ENCODE data around the gene MOB1B. TPM values are rescaled to one million over a fixed set of nuclear protein-coding genes. Genes with fewer than 3 reads are reported as not detected.

MOB1B gene
- total RNA-seq, 1 donor from 2014 or later: 13.0 TPM

GRCh38 chr4:70945046-70945445 lies 42.9 kb downstream of the MOB1B start:
- intact Hi-C loops (cut with DNase I): no loop called here
- H3K4me3 ChIP-seq: no peak overlapping the region
- no peak for TF ChIP-seq POLR2A (IDR thresholded peaks at IDR 0.05)
- no peak for TF ChIP-seq POLR2AphosphoS5 (IDR thresholded peaks at IDR 0.05; ENCODE audit: insufficient read depth in 1 of 2, low read depth in 1 of 2)
- no peak for TF ChIP-seq CTCF (IDR thresholded peaks at IDR 0.05)
- H3K27me3 ChIP-seq: no peaks in the 10 kb centered on the region
- H3K27ac ChIP-seq: no peak overlapping the region
- no peaks in the 10 kb centered on the region for H3K36me3 ChIP-seq
- no peak for DNase-seq (ENCODE audit: extremely low spot score in 2 of 2)
- no peaks in the 10 kb centered on the region for H3K9me3 ChIP-seq
- no peaks in the 10 kb centered on the region for H3K4me1 ChIP-seq

- no peaks in the 10 kb centered on the region for H3K36me3 ChIP-seq
- H3K4me1 ChIP-seq: no peaks in the 10 kb centered on the region
- no peaks in the 10 kb centered on the region for H3K27me3 ChIP-seq
- intact Hi-C loops (cut with DNase I): no loop called here
- no peak overlapping the region for H3K27ac ChIP-seq
- no peaks in the 10 kb centered on the region for H3K9me3 ChIP-seq
- no peak for DNase-seq (ENCODE audit: extremely low spot score in 2 of 2)
- no peak overlapping the region for H3K4me3 ChIP-seq
- TF ChIP-seq CTCF (IDR thresholded peaks at IDR 0.05) (no peak), POLR2A (IDR thresholded peaks at IDR 0.05) (no peak), POLR2AphosphoS5 (IDR thresholded peaks at IDR 0.05; ENCODE audit: insufficient read depth in 1 of 2, low read depth in 1 of 2) (no peak)
These were observed 43.4 kb downstream of the MOB1B start for GRCh38 chr4:70945452-70946055.

DNA sequence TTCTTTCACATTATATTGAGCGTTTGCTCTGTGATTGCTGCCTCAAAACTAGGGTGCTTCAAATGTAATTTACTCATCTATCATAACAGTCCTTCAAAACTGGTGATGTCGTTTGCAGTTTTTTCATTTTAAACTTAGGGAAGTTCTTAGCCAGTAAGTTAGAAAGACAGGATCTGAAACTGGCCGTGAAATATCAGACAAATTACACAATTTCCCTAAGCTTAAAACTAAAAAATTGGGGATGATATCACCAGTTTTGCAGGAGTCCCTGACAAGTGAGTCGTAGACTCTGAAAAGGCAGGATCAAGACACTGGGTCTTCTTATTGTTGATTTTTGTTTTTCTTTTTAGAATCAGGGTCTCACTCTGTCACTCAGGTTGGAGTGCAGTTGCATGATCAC lies 44.8 kb downstream of the MOB1B start:
- no peak for DNase-seq (ENCODE audit: extremely low spot score in 2 of 2)
- H3K4me1 ChIP-seq: no peaks in the 10 kb centered on the region
- H3K36me3 ChIP-seq: no peaks in the 10 kb centered on the region
- intact Hi-C loops (cut with DNase I): no loop called here
- no peak overlapping the region for H3K4me3 ChIP-seq
- TF ChIP-seq POLR2AphosphoS5 (IDR thresholded peaks at IDR 0.05; ENCODE audit: insufficient read depth in 1 of 2, low read depth in 1 of 2): no peak
- no peak for TF ChIP-seq CTCF (IDR thresholded peaks at IDR 0.05)
- TF ChIP-seq POLR2A (IDR thresholded peaks at IDR 0.05): no peak
- H3K27ac ChIP-seq: no peak overlapping the region
- H3K9me3 ChIP-seq: no peaks in the 10 kb centered on the region
- no peaks in the 10 kb centered on the region for H3K27me3 ChIP-seq

- Histone ChIP-seq H3K27me3 (no peaks in the 10 kb centered on the region), H3K4me3 (no peak overlapping the region), H3K4me1 (no peaks in the 10 kb centered on the region), H3K27ac (no peak overlapping the region), H3K36me3 (no peaks in the 10 kb centered on the region), H3K9me3 (no peaks in the 10 kb centered on the region)
- TF ChIP-seq CTCF (IDR thresholded peaks at IDR 0.05) (no peak), POLR2AphosphoS5 (IDR thresholded peaks at IDR 0.05; ENCODE audit: insufficient read depth in 1 of 2, low read depth in 1 of 2) (no peak), POLR2A (IDR thresholded peaks at IDR 0.05) (no peak)
- DNase-seq (ENCODE audit: extremely low spot score in 2 of 2): no peak
- intact Hi-C loops (cut with DNase I): no loop called here
These were observed 46.6 kb downstream of the MOB1B start for GRCh38 chr4:70948665-70949260.

GRCh38 chr4:70954032-70954431 lies 51.9 kb downstream of the MOB1B start:
- TF ChIP-seq POLR2A (IDR thresholded peaks at IDR 0.05) (no peak), CTCF (IDR thresholded peaks at IDR 0.05) (no peak), POLR2AphosphoS5 (IDR thresholded peaks at IDR 0.05; ENCODE audit: insufficient read depth in 1 of 2, low read depth in 1 of 2) (no peak)
- H3K4me1 ChIP-seq: no peaks in the 10 kb centered on the region
- no peak overlapping the region for H3K27ac ChIP-seq
- intact Hi-C loops (cut with DNase I): no loop called here
- DNase-seq (ENCODE audit: extremely low spot score in 2 of 2): no peak
- H3K9me3 ChIP-seq: no peaks in the 10 kb centered on the region
- no peak overlapping the region for H3K4me3 ChIP-seq
- no peaks in the 10 kb centered on the region for H3K27me3 ChIP-seq
- peaks cover 0 to under 1% of the 10 kb centered on the region in 2 donors for H3K36me3 ChIP-seq

Measured in vagina (tissue), 2 donors.